GM23248 (cell line): ENCODE data around the gene BRAT1.

ENCODE experiments used
- EZH2 ChIP-seq: fragments of 200-600 bp; sonication (generic); IDR thresholded peaks from 2 replicates; pipeline ENCODE4 v1.6.1; 2018; ENCODE audit warnings: antibody characterized with exemption, mild to moderate bottlenecking; ENCODE audit not compliant: insufficient read depth, poor library complexity, severe bottlenecking
- EZH2phosphoT487 ChIP-seq: fragments of 200-600 bp; sonication (generic); IDR thresholded peaks from 2 replicates; pipeline ENCODE4 v1.6.1; 2018; ENCODE audit warnings: antibody characterized with exemption, moderate library complexity, mild to moderate bottlenecking, low read depth; ENCODE audit not compliant: insufficient read depth

- TF ChIP-seq EZH2phosphoT487 = no peak
- no peak for TF ChIP-seq EZH2
Measured at GRCh38 chr7:2593036-2593727, 37.9 kb upstream of the BRAT1 start.
